ENCODE data around the gene SNRNP25. TPM values are rescaled to one million over a fixed set of nuclear protein-coding genes. Genes with fewer than 3 reads are reported as not detected.

SNRNP25 gene
- total and polyA plus RNA-seq, 4 donors, result 10.3 to 30.9 (median 20.9) TPM

GRCh38 chr16:79151-80054, 25.8 kb downstream of the SNRNP25 start:
- H3K9ac ChIP-seq (ENCODE audit: insufficient read depth in 1 of 2, low read length in 2 of 2), result no peak overlapping the region
- ATAC-seq (ENCODE audit: insufficient read depth, low FRiP score) (no peak), DNase-seq (no peak)
- H3K36me3 ChIP-seq (ENCODE audit: control insufficient read depth in 4 of 4, insufficient read depth in 4 of 4, low read length in 4 of 4), result peaks cover 0 to 20% (median 2%) of the 10 kb centered on the region in 4 donors
- H3K4me1 ChIP-seq (ENCODE audit: control insufficient read depth in 5 of 5, insufficient read depth in 5 of 5, low read length in 5 of 5), result peaks cover 9 to 40% (median 23%) of the 10 kb centered on the region in 5 donors
- WGBS, 2 donors, result 60 to 74% methylated on average over 32 of the region's 32 CpGs
- no peaks in the 10 kb centered on the region for H3K9me3 ChIP-seq (ENCODE audit: control insufficient read depth in 4 of 4, insufficient read depth in 3 of 4, low read length in 3 of 4)
- no peak for TF ChIP-seq CTCF (IDR thresholded peaks at IDR 0.05; ENCODE audit: control extremely low read depth, extremely low read depth)
- no peaks in the 10 kb centered on the region for H3K27me3 ChIP-seq (ENCODE audit: control insufficient read depth in 3 of 3, insufficient read depth in 3 of 3, low read length in 2 of 3)
- peak overlapping the region; percentile 81 for H3K4me3 ChIP-seq
- peak overlapping the region in 1 of 2 donors; percentile 96 for H3K27ac ChIP-seq (ENCODE audit: low read depth in 1 of 2, low read length in 1 of 2)

GRCh38 chr16:83060-83603, 29.5 kb downstream of the SNRNP25 start:
- peaks cover 0 to 33% (median 0%) of the 10 kb centered on the region in 5 donors for H3K4me1 ChIP-seq (ENCODE audit: control insufficient read depth in 5 of 5, insufficient read depth in 5 of 5, low read length in 5 of 5)
- no peak for TF ChIP-seq CTCF (IDR thresholded peaks at IDR 0.05; ENCODE audit: control extremely low read depth, extremely low read depth)
- H3K27me3 ChIP-seq (ENCODE audit: control insufficient read depth in 3 of 3, insufficient read depth in 3 of 3, low read length in 2 of 3), result no peaks in the 10 kb centered on the region
- H3K27ac ChIP-seq (ENCODE audit: low read depth in 1 of 2, low read length in 1 of 2), result peak overlapping the region in 1 of 2 donors; percentile 29
- H3K4me3 ChIP-seq, result no peak overlapping the region
- no peaks in the 10 kb centered on the region for H3K9me3 ChIP-seq (ENCODE audit: control insufficient read depth in 4 of 4, insufficient read depth in 3 of 4, low read length in 3 of 4)
- WGBS, 2 donors, result 95 to 96% methylated on average over 30 to 31 of the region's 31 CpGs
- DNase-seq (no peak), ATAC-seq (ENCODE audit: insufficient read depth, low FRiP score) (no peak)
- peaks cover 0 to 40% (median 14%) of the 10 kb centered on the region in 4 donors for H3K36me3 ChIP-seq (ENCODE audit: control insufficient read depth in 4 of 4, insufficient read depth in 4 of 4, low read length in 4 of 4)
- H3K9ac ChIP-seq (ENCODE audit: insufficient read depth in 1 of 2, low read length in 2 of 2), result no peak overlapping the region

- 52 to 59% methylated on average over 21 of the region's 21 CpGs for WGBS, 2 donors
These were observed 30.4 kb downstream of the SNRNP25 start for GRCh38 chr16:83781-84615.

More at GRCh38 chr16:83781-84615, 30.4 kb downstream of the SNRNP25 start:
- no peaks in the 10 kb centered on the region for H3K9me3 ChIP-seq (ENCODE audit: control insufficient read depth in 4 of 4, insufficient read depth in 3 of 4, low read length in 3 of 4)
- H3K27ac ChIP-seq (ENCODE audit: low read depth in 1 of 2, low read length in 1 of 2), result peak overlapping the region in 1 of 2 donors; percentile 87
- no peak for TF ChIP-seq CTCF (IDR thresholded peaks at IDR 0.05; ENCODE audit: control extremely low read depth, extremely low read depth)
- no peaks in the 10 kb centered on the region for H3K27me3 ChIP-seq (ENCODE audit: control insufficient read depth in 3 of 3, insufficient read depth in 3 of 3, low read length in 2 of 3)
- no peak overlapping the region for H3K4me3 ChIP-seq
- ATAC-seq (ENCODE audit: insufficient read depth, low FRiP score) (no peak), DNase-seq (no peak)
- peaks cover 0 to 29% (median 0%) of the 10 kb centered on the region in 5 donors for H3K4me1 ChIP-seq (ENCODE audit: control insufficient read depth in 5 of 5, insufficient read depth in 5 of 5, low read length in 5 of 5)
- H3K9ac ChIP-seq (ENCODE audit: insufficient read depth in 1 of 2, low read length in 2 of 2), result no peak overlapping the region
- peaks cover 0 to 48% (median 19%) of the 10 kb centered on the region in 4 donors for H3K36me3 ChIP-seq (ENCODE audit: control insufficient read depth in 4 of 4, insufficient read depth in 4 of 4, low read length in 4 of 4)
